ENCODE measurements around the gene FSTL4.
A peak's percentile ranks its signal among the peaks of the same experiment; 100 is the strongest.

FSTL4 gene

DNA sequence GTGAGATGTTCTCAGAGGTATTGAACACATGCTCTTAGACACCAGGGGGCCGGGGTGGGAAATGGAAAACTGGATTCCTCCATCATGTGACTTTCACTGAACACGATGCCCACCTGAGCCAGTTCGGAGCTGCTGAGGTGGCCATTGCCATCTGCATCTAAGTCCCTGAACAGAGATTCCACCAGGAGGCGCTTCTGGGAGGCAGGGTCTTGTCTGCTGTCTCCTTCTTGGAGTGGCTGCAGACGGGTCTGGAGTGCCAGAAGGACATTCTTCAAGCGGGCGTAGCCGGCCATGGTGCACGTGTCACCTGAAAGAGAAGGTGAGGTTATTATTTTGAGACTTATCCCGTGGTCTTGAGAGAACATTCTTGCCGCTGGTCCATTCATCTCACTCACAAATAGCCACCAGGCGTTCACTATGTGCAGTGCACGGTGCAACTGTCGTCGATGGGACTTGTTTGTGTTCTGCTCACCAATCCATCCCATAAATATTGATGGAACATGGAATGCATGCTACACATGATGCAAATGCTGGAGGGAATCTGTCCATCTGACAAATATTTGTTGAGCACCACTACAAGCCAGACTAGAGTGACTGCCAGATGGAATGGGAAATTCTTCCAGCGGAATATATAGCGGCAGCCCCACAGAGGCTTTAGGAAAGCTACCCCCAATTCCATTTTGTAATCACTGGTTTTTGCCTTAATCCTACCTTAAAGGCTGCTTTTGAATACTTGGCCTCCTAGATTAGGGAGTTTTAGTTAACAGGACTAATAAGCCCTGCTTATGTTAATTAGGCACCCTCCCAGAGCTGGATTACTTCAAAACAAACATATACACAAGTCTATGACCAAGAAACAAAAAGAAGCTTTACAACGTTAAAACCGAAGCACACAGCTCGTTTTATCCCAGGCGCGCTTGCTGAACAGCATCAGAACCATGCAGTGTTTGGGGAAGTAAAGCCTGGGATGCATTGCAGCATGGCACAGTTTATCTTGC, 295.7 kb downstream of the FSTL4 start:
- no peak for DNase-seq

DNA sequence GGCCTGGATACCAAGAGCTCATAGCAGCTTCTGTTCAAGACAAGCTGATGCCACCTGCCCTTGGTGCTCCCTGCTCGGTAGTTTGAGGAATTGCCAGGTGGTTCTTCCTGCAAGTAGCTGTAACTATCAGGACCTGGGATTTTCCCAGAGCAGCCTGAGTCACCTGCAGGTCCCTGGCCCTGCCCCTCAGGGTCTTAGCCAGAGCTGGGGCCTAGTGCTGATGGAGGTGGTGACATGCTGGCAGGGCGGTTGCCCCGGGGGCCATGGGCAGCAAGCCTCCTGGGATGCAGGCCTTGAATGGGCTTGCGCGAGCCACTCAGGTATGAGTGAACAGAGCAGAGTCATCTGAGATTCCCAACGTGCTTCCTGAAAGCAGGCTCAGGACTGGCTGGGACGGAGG, 298.3 kb downstream of the FSTL4 start:
- DNase-seq: no peak

DNA sequence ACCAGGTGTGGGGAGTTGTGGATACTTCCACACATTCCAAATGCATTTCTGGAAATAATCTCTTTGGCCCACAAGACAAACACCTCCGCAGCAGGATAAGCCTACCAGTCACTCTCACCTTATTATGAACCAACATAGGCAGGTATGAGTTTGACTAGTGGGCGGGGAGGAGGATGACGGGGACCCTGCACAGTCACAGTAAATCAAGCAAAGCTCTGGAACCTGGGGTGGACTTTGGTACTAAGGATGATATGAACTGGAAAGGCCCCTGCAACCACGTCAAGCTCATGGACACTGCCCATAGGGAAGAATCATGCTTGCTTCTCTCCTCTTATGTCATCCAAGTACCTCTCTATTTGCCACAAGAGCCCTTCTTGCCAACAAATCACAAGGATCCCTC, 301.2 kb downstream of the FSTL4 start:
- no peak for DNase-seq

DNA sequence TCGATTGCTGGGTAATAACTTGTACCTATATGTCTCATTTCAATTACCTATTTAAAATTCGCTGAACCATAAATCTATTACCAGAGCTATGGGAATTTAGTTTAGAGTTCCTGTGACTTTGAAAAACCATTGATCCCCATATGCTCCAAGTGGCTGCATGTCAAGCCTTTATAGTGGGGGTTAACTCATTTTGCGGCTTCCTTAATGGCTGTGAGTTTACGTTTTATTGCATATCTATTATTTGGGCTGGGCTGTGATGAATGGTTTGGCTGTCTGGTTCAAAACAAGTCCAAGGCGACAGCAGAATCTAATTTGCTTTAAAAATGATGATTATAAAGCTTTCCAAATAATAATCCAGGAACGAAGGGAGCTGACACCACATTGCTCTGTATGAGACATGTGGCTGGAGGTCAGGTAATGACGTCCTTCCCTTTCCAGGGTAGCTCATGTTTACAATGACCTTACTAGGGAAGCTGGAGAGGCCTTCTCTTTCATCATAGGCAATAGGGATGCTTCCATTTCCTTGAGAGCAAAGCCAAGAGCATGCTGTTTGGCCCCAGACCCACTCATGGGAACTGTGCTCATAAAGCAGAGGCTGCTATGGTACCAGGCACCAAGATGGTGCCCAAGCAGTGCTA, 302.2 kb downstream of the FSTL4 start:
- no peak for DNase-seq

DNA sequence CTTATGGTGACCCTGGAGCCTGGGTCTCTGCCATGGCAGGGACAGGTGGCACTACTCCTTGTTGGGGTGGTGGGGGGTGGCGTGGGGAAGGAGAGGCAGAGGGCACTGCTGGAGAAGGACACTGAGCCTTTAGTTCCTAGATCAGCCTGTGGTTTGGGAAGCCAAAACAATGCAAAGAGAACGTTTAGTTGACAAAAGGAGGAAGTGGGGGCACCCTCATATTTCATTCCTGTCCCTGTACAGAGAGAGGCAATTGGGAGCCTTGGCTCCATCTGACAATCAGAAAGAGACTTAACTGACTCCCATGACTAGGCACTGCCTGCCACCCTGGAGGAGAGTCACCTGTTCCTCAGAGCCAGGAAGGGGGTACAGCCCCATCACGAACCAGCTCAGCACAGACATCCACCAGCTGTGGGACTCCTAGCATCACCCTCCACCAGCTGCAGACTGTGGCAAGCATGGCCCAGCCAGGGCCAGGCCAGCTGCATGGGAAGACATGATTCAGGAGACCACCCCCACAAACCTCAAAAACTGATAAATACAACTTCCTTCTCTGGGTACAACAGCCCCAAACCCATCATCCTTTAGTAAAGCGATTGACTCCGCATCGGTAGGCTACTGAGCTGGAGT, 303.1 kb downstream of the FSTL4 start:
- DNase-seq: no peak

DNA sequence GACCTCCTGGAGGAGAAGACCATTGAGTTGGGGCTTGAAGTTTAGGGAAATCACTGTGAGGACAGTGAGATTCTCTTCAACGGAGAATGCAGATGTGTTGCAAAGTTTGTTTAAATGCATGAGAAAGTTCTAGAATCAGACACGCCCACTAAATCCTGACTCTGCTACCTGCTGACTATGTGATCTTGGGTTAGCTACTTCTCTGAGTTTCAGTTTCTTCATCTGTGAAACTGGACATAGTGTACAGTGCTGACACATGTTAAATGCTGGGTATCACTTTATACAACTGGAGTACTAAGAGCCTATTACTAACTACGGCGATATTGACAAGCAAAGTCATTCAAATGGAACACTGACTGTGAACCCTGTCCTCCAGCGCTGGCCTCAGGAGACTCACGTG, 305.1 kb downstream of the FSTL4 start:
- no peak for DNase-seq

DNA sequence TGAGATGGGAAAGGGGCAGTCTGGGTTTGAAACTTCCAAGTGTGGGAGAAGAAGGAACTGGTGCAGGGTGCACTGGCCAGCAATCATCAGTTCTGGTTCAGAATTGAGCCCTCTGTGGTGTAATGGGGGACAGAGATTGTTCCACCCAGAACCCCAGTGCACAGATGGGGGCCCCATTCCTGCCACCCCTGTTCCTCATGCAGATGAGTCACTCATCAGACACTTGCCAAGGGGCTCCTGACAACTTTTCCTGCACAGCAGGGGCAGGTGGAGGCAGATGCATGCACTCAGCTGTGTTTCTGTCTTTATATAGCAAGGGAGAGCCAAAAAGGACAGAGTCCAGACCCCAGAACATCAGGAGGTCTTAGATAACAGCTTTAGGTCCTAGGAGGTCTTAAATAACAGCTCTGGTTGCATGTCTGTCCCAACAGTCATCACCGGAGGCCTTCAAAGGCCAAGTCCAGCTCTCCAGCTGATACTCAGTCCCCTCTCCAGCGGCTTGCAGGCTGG, 307.6 kb downstream of the FSTL4 start:
- DNase-seq: no peak

DNA sequence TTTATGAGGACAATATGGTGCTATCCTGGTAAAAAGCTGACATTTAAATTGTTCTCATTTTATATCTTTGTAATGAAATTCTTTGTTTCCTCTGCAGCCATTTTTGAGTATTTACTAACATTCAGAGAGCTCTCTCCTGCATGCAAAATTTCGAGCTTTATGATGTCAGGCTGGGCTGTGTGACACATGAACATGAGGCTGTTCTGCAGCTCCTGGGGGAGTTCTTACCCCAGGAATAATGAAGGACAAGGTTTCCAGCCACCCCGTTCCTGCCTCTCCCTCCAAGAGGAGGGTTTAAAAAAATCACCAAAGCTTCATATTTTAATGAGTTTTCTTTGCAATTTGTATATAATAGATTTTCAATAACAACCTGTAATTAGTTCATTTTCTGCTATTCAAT, 308.2 kb downstream of the FSTL4 start:
- no peak for DNase-seq

DNA sequence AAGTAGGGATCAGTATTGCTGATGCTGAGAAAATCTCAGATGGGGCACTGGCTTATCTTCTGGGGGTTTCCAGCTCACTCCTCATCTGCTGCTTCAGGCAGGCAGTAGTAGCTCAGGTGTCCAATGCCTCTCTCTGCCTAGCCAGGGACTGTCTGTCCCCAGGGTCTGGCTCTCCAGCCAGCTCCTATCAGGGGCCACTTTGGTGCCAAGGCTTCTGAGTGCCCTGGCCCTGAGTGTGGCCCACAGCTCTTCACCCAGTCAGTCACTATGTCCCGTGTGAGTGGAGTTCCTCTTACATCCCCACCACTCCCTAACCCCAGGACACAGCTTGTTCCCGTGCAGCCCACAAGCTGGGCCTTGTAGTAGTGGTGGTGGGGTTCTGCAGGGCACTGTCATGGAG, 309.0 kb downstream of the FSTL4 start:
- no peak for DNase-seq

DNA sequence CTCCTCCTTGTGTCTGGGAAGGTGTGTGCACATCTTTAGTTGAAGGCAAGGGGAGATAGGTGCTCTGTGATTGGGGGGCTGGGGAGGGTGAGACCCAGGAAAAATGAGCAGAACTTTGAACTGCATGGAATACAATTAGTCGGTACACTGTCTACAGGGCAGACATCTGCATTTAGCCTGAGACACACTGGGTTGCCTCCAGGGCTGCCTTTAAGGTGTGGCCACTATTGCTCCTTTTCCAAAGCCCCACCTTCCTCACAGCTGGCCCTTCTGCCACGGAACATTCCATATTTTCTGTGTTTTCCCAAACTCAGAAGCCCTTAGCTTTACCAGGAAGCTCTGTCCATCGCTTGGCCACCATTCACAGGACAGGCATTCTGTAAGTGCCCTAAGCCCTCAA, 312.6 kb downstream of the FSTL4 start:
- no peak for DNase-seq

DNA sequence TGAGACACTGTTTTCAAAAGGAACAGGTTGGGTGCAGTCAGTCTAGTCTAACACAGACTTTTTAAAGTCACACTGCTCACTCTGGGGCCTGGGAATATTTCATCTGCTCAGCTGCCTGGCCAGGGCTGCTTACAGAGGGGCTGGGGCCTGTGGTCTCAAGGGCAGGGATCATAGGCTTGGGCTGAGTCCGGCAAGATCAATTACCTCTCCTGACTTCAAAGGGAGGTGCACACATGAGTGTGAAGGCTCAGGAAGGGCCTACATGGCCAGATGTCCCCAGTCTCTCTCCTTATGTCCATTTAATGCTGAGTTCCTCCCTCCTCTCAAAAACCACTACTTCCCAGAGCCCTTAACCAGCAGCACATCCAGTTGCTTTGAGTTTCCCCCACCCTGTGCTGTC, 313.3 kb downstream of the FSTL4 start:
- no peak for DNase-seq

DNA sequence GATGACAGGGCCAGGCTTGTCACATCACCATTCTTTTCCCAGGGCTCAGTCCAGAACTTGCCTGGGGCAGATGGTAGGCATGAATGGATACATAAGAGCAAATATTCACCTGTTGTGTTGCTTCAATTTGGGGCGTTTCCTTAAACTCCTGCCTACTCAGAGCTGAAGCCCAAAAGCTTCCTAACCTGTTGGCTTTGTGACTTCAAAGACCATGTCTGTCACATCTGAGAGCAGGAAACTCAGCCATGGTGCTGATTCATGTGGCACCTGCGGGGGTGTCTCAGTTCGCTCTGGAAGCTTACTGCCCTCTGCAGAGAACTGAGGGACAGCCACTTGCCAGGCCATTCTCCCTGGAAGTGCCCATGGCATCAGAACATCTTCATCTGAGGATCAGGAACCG, 313.9 kb downstream of the FSTL4 start:
- DNase-seq: no peak

DNA sequence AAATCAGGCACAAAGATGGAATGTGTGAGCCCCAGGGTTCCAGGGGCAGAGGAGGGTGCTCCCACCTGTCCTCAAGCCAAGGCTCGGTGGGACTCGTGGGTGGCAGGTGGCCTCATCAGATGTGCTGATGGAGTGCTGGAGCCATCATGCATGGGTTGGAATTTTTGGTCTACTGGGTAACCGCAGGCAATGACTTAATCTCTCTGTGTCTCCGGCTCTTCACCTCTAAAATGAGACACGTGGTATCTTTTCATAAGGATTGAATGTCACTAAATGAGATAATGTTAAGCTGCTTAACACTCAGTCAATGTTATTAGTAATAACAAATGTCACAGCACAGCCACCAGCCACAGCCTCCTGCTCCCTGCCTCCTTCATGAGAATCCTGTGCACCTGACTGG, 315.0 kb downstream of the FSTL4 start:
- no peak for DNase-seq

DNA sequence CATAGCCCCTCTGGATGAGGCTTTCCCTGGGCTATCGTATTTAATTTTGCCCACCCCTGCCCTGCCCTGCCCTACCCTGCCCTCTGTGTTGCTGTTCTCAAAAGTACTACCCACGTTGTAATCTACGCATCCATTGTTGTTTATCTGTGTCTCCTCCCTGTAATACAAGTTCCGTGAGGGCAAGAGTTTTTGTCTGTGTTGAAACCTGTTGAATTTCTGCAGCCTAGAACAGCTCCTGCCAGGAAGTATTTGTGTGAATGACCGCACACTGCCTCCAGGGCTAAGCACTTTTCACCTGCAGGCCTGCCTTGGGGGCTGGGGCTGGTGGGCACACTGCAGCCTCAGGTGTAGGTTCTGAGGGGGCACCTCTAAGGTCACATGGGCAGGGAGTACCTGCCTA, 315.7 kb downstream of the FSTL4 start:
- no peak for DNase-seq

DNA sequence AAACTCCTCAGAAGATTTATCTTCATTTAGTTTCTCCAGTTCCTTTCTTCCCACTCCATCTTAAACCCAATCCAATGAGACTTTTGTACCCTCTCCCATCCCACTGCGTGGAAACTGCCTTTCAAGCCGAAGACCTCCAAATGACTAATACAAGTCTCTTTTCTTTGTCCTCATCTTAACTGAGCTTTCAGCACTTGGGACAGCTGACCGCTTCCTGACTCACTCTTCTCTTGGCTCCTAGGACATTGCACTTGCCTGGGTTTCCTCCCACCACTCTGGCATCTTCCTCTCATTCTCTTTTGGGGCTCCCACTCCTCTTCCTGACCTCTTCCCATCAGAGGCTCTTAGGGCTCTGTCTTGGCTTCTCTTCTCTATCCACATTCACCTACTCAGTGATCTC, 316.8 kb downstream of the FSTL4 start:
- DNase-seq: no peak

DNA sequence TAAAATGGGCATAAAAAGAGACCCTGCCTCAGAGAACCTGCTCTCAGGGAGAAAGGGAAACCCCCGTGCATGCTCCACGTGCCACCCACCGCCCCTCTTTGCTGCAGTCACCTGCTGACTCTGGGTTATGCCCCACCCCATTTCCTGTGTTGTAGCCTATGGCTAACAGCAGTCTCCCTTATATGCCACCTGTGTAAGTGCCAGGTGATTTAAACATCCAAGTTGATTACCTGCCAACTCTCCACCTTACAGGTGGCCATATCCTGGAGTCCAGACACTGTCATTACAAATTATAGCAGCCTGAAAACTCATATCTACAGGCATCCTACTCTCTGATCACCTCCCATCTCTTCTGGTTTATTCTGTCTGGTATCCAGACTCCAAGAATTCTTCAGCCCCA, 318.0 kb downstream of the FSTL4 start:
- DNase-seq: no peak

DNA sequence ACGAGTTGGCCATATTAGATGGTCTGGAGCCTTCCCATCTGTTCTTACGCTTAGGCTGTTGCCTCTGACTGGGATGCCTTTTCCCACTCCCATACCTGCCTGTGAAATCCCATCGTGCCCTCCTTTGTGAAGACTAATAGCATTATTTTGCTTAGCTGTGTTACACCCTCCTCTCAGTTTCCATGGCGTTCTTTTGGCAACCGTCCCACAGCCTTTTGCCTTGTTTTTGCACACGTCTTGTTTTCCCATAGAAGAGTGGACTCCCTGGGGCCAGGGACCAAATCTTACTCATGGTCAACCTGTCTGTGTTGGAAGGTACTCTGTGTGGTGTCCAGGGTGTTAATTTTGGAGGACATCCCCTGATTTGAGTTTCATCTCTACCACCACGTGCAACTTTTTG, 318.4 kb downstream of the FSTL4 start:
- no peak for DNase-seq

DNA sequence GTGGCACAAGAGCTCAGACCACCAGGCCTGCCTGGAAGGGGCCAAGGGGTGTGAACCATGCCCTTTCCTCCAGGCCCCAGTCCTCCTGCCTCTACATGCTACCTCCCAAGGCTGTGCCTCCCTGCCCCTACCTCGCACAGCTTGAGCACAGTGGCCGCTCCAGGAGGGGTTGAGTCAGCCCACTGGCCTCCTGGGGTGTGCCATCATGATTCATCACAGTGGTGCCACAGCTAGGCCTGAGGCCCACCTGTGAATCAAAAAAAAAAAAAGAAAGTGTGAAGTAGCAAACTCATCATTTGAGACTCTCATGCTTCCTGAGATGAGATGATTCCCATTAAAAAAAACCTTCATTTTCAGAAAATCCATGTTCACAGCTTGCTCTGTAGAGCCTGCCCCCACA, 320.0 kb downstream of the FSTL4 start:
- no peak for DNase-seq

DNA sequence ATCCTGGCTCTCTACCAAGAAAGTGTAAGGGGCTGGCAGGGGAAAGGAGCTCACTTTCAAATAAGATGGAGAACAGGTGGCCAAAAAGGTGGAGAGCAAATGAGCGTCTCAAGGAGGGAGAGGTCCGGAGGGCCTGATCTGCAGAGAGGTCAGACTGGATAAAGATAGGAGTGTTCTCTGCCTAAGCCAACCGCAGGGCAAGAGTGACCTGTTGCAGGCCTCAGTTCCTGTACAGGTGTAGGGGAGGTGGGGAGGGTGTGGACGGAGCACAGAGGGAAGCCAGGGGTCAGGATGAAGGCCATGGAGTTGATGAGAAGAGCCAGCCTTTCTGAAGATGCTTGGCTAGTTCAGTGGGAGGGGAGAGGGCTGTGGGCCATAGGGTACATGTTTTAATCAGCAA, 320.8 kb downstream of the FSTL4 start:
- no peak for DNase-seq

DNA sequence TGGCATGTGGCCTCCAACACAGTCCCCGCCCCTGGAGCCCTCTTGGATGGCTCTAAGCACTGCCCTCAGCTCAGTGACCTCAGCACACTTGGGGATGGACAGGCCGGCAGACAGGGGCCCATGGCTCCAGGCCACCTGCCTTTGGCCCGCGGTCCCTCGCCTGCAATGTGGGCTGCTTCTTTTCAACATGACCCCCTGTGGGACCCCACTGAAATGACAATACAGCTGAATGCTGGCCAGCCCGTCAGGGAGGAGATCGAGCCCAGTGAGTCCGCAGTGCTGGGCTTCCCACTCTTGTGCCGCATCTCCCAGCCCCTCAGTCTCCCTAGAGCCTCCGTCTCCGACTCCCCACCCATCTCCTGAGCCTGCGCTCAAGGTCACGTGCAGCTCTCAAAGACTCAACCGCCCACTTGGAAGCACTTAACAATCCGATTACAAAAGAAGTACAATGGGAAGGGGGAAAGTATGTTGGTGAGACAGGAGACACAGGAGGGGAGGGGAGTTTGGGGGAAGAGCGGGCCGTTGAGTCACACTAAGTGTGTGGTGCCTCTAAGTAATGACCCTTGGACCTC, 321.6 kb downstream of the FSTL4 start:
- no peak for DNase-seq

DNA sequence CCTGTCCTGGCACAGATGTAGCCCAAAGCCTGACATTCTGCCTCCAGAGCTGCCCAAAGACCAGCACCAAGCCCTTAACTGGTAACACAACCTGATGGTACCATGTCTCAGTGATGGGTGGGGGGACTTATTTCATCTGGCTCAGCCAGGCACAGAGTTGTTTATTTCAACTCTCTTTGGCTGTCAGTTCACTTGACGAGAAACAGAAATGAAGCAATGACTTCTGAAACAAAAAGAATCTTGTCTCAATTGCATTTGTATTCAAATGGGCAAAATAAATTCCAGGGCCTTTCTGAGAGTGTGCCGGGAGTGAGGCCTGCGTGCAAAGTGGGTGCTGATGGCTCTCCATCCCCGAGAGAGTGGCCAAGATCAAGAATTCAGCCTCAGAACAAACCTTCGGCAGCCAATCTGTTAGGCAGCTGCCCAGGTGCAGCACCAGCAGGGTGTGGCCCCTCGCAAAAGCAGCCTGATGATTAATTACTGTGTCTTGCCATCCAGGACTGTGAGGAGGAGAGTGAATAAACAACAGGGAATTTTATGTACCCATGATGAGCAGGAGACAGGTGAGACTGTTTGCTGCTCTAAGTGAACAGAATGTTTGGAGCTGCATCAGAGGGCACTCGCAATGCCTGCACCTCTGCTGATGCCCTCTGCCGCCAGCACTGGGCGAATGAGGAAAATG, 322.5 kb downstream of the FSTL4 start:
- DNase-seq: no peak

DNA sequence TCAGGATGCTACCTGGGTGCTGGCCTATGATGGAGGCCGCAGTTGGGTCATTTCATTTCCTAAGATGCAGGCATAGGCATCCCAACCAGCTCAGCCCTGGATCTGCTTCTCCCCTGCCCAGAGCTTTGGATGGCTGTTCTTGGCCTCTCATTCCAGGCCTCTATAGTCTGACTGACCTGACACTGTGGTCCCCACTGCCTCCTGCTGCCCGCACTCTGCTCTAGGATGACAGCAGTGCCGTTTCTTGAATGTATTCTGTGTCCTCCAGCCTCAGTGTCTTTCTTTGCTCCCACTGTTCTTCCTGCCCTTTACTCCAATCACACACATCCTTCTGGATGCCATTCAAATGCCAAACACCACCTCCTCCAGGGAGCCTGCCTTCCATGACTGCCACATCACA, 324.8 kb downstream of the FSTL4 start:
- peak in 4 of 5 donors; percentile 12 to 30 (median 24) for DNase-seq

DNA sequence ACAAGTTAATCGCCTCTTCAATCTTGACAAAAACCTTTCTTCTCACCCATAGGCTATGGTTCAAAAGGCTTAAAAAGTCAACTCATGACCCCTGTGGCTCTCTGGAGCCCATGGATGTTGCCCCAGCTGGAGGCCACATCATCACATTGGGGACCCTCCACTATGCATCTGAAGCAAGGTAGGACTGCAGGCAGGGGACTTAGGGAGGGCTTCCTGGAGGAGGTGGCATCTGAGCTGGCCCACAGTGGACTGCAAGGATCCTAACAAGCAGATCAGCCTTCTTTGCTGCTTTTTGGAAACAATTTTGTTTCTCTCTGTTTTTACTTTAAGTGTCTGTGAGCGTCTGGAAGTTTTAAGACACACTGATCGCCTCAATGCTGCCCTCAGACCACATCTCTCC, 325.9 kb downstream of the FSTL4 start:
- DNase-seq: no peak

Data from T-helper 1 cell (primary cell).